ENCODE measurements around the gene MUC3A. TPM values are rescaled to one million over a fixed set of nuclear protein-coding genes. Genes with fewer than 3 reads are reported as not detected.
A peak's percentile ranks its signal among the peaks of the same experiment; 100 is the strongest.

MUC3A gene
- total and polyA plus RNA-seq, 7 experiments from 2014 or later, result not detected

- POLR2A ChIA-PET, result interaction anchor here (0.6 kb wide), 1 partner anchor 910 kb away, joined by 3 read pairs; no protein-coding TSS in a partner anchor
- ATAC-seq, result no peak
Observed at GRCh38 chr7:101012931-101013330, 63.6 kb downstream of the MUC3A start.

GRCh38 chr7:101015626-101016025 is 66.3 kb downstream of the MUC3A start:
- POLR2A ChIA-PET, result no interaction called here
- no peak overlapping the region for H3K27ac ChIP-seq (ENCODE audit: low read depth, low read length)
- intact Hi-C loops (cut with micrococcal nuclease), result loop anchor here (5.0 kb wide), 2 partner anchors 123 to 128 kb away; partner anchors contain the start of gene UFSP1 (in 1 of the 2)

More at GRCh38 chr7:101012931-101013330, 63.6 kb downstream of the MUC3A start:
- H3K36me3 ChIP-seq (ENCODE audit: control insufficient read depth in 2 of 3, insufficient read depth in 3 of 3, low read length in 3 of 3), result no peaks in the 10 kb centered on the region
- no peaks in the 10 kb centered on the region for H3K9me3 ChIP-seq (ENCODE audit: control insufficient read depth in 2 of 3, low read length in 3 of 3)
- H3K4me3 ChIP-seq (ENCODE audit: low read length), result no peak overlapping the region
- intact Hi-C loops (cut with micrococcal nuclease), result no loop called here
- Mint-ChIP-seq H3K4me3 (no peak overlapping the region), H3K36me3 (no peaks in the 10 kb centered on the region), H3K9me3 (no peaks in the 10 kb centered on the region), H3K27me3 (peaks cover 0 to 16% (median 0%) of the 10 kb centered on the region in 5 donors), H3K4me1 (peaks cover 0 to 19% (median 9%) of the 10 kb centered on the region in 7 donors), H3K27ac (no peak overlapping the region)
- no peak for DNase-seq
- peaks cover 4 to 12% of the 10 kb centered on the region in 2 donors for H3K4me1 ChIP-seq (ENCODE audit: control insufficient read depth in 2 of 2, insufficient read depth in 2 of 2, low read length in 2 of 2)
- H3K27ac ChIP-seq (ENCODE audit: low read depth, low read length), result no peak overlapping the region
- CTCF ChIA-PET, result no interaction called here
- H3K27me3 ChIP-seq (ENCODE audit: control insufficient read depth in 2 of 2, insufficient read depth in 2 of 2, low read length in 2 of 2), result no peaks in the 10 kb centered on the region

GRCh38 chr7:101017064-101017777 is 67.9 kb downstream of the MUC3A start:
- Mint-ChIP-seq H3K27ac (peak overlapping the region in 7 of 9 donors; percentile 34 to 95 (median 86)), H3K4me1 (peaks cover 0 to 26% (median 12%) of the 10 kb centered on the region in 7 donors), H3K4me3 (peak overlapping the region; percentile 65 to 93 (median 82)), H3K27me3 (peaks cover 5 to 24% (median 12%) of the 10 kb centered on the region in 5 donors), H3K36me3 (no peaks in the 10 kb centered on the region), H3K9me3 (no peaks in the 10 kb centered on the region)
- Histone ChIP-seq H3K9me3 (ENCODE audit: control insufficient read depth in 2 of 3, low read length in 3 of 3) (no peaks in the 10 kb centered on the region), H3K27ac (ENCODE audit: low read depth, low read length) (peak overlapping the region; percentile 12), H3K4me1 (ENCODE audit: control insufficient read depth in 2 of 2, insufficient read depth in 2 of 2, low read length in 2 of 2) (peaks cover 4 to 12% of the 10 kb centered on the region in 2 donors), H3K36me3 (ENCODE audit: control insufficient read depth in 2 of 3, insufficient read depth in 3 of 3, low read length in 3 of 3) (no peaks in the 10 kb centered on the region), H3K27me3 (ENCODE audit: control insufficient read depth in 2 of 2, insufficient read depth in 2 of 2, low read length in 2 of 2) (no peaks in the 10 kb centered on the region), H3K4me3 (ENCODE audit: low read length) (peak overlapping the region; percentile 84)
- CTCF ChIA-PET, result no interaction called here
- intact Hi-C loops (cut with micrococcal nuclease), result loop anchor here (5.0 kb wide), 2 partner anchors 125 to 130 kb away; partner anchors contain the start of gene UFSP1 (in 1 of the 2)
- POLR2A ChIA-PET, result no interaction called here
- ATAC-seq (peak; percentile 87), DNase-seq (peak in 7 of 9 donors; percentile 12 to 75 (median 37))

More at GRCh38 chr7:101015626-101016025, 66.3 kb downstream of the MUC3A start:
- ATAC-seq (no peak), DNase-seq (no peak)
- no peaks in the 10 kb centered on the region for H3K27me3 ChIP-seq (ENCODE audit: control insufficient read depth in 2 of 2, insufficient read depth in 2 of 2, low read length in 2 of 2)
- Mint-ChIP-seq H3K36me3 (no peaks in the 10 kb centered on the region), H3K27ac (peak overlapping the region in 5 of 9 donors; percentile 24 to 95 (median 27)), H3K27me3 (peaks cover 0 to 10% (median 2%) of the 10 kb centered on the region in 5 donors), H3K9me3 (no peaks in the 10 kb centered on the region), H3K4me1 (peaks cover 0 to 26% (median 12%) of the 10 kb centered on the region in 7 donors), H3K4me3 (peak overlapping the region in 7 of 10 donors; percentile 53 to 92 (median 84))
- H3K36me3 ChIP-seq (ENCODE audit: control insufficient read depth in 2 of 3, insufficient read depth in 3 of 3, low read length in 3 of 3), result no peaks in the 10 kb centered on the region
- H3K9me3 ChIP-seq (ENCODE audit: control insufficient read depth in 2 of 3, low read length in 3 of 3), result no peaks in the 10 kb centered on the region
- H3K4me3 ChIP-seq (ENCODE audit: low read length), result no peak overlapping the region
- CTCF ChIA-PET, result no interaction called here
- peaks cover 4 to 12% of the 10 kb centered on the region in 2 donors for H3K4me1 ChIP-seq (ENCODE audit: control insufficient read depth in 2 of 2, insufficient read depth in 2 of 2, low read length in 2 of 2)

Other genes starting within 250 kb of the MUC3A start
- gene POP7, start 243.4 kb upstream of the MUC3A start, total RNA-seq, result 10 to 100 TPM in 4 of 5 experiments, 1 to 10 TPM in 1; 8.9 to 38.2 (median 15.0) TPM
- 10 to 100 TPM; 37.3 to 56.4 TPM for gene POP7, start 243.4 kb upstream of the MUC3A start, polyA plus RNA-seq
- not detected for gene EPO, start 229.1 kb upstream of the MUC3A start, total RNA-seq
- not detected for gene EPO, start 229.1 kb upstream of the MUC3A start, polyA plus RNA-seq
- gene ZAN, start 215.9 kb upstream of the MUC3A start, total RNA-seq, result not detected
- not detected for gene ZAN, start 215.9 kb upstream of the MUC3A start, polyA plus RNA-seq
- 10 to 100 TPM in 1 of 5 experiments, 1 to 10 TPM in 4; 1.9 to 13.2 (median 7.9) TPM for gene EPHB4, start 122.0 kb upstream of the MUC3A start, total RNA-seq
- gene EPHB4, start 122.0 kb upstream of the MUC3A start, polyA plus RNA-seq, result under 1 TPM in 1 of 2 donors, not detected in 1; 0.23 TPM
- 10 to 100 TPM; 50.4 to 78.6 (median 62.7) TPM for gene SLC12A9, start 96.8 kb upstream of the MUC3A start, total RNA-seq
- gene SLC12A9, start 96.8 kb upstream of the MUC3A start, polyA plus RNA-seq, result 1 to 10 TPM; 5.0 to 7.8 TPM
- 10 to 100 TPM in 4 of 5 experiments, 1 to 10 TPM in 1; 8.0 to 28.1 (median 10.4) TPM for gene TRIP6, start 82.1 kb upstream of the MUC3A start, total RNA-seq
- 1 to 10 TPM; 3.4 to 3.9 TPM for gene TRIP6, start 82.1 kb upstream of the MUC3A start, polyA plus RNA-seq
- gene SRRT, start 74.4 kb upstream of the MUC3A start, total RNA-seq, result 100 to 1,000 TPM; 212 to 271 (median 261) TPM
- 10 to 100 TPM; 43.6 to 64.4 TPM for gene SRRT, start 74.4 kb upstream of the MUC3A start, polyA plus RNA-seq
- 10 to 100 TPM in 1 of 5 experiments, 1 to 10 TPM in 4; 2.1 to 11.1 (median 3.5) TPM for gene UFSP1, start 59.8 kb upstream of the MUC3A start, total RNA-seq
- 1 to 10 TPM in 1 of 2 donors, under 1 TPM in 1; 0.99 to 1.9 TPM for gene UFSP1, start 59.8 kb upstream of the MUC3A start, polyA plus RNA-seq
- gene ACHE, start 53.6 kb upstream of the MUC3A start, total RNA-seq, result under 1 TPM in 3 of 5 experiments, not detected in 2; 0.11 to 0.32 (median 0.22) TPM
- not detected for gene ACHE, start 53.6 kb upstream of the MUC3A start, polyA plus RNA-seq
- gene MUC12, start 20.0 kb downstream of the MUC3A start, total RNA-seq, result not detected
- not detected for gene MUC12, start 20.0 kb downstream of the MUC3A start, polyA plus RNA-seq
- not detected for gene MUC17, start 70.5 kb downstream of the MUC3A start, total RNA-seq
- gene MUC17, start 70.5 kb downstream of the MUC3A start, polyA plus RNA-seq, result not detected
- gene TRIM56, start 135.9 kb downstream of the MUC3A start, total RNA-seq, result 10 to 100 TPM; 49.6 to 72.3 (median 68.0) TPM
- gene TRIM56, start 135.9 kb downstream of the MUC3A start, polyA plus RNA-seq, result 10 to 100 TPM in 1 of 2 donors, 1 to 10 TPM in 1; 5.3 to 17.0 TPM
- under 1 TPM in 3 of 5 experiments, not detected in 2; 0.08 to 0.56 (median 0.36) TPM for gene SERPINE1, start 177.6 kb downstream of the MUC3A start, total RNA-seq
- gene SERPINE1, start 177.6 kb downstream of the MUC3A start, polyA plus RNA-seq, result not detected
- 10 to 100 TPM in 1 of 5 experiments, 1 to 10 TPM in 4; 6.2 to 39.4 (median 8.3) TPM for gene AP1S1, start 204.9 kb downstream of the MUC3A start, total RNA-seq
- 1 to 10 TPM; 3.3 to 6.9 TPM for gene AP1S1, start 204.9 kb downstream of the MUC3A start, polyA plus RNA-seq
- gene VGF, start 216.0 kb downstream of the MUC3A start, total RNA-seq, result under 1 TPM in 1 of 5 experiments, not detected in 4; 0.19 TPM
- gene VGF, start 216.0 kb downstream of the MUC3A start, polyA plus RNA-seq, result not detected
- gene NAT16, start 230.8 kb downstream of the MUC3A start, total RNA-seq, result not detected
- gene NAT16, start 230.8 kb downstream of the MUC3A start, polyA plus RNA-seq, result not detected